Uterus (tissue), 2 donors: ENCODE measurements around the gene HPSE.

ENCODE experiments used
- POLR2A ChIP-seq, 2 donors: fragments of 450-650 bp; IDR thresholded peaks; one replicate each; pipeline ENCODE4 v1.6.1; 2016; ENCODE audit warnings: antibody characterized with exemption in 2 of 2, mild to moderate bottlenecking in 1 of 2, moderate library complexity in 1 of 2
- TF ChIP-seq, protein P1 (sequence below), 4 experiments: fragments of 200-600 bp in 2 of 4; fragments of 450-650 bp in 2 of 4; sonication (generic) in 2 of 4; IDR thresholded peaks; one replicate each; pipeline ENCODE4 v1.5.1; 2016 to 2019; ENCODE audit warnings: antibody characterized with exemption in 4 of 4, mild to moderate bottlenecking in 2 of 4, moderate library complexity in 1 of 4

- no peak for TF ChIP-seq POLR2A (IDR thresholded peaks at IDR 0.05)
- TF ChIP-seq, protein P1, sequence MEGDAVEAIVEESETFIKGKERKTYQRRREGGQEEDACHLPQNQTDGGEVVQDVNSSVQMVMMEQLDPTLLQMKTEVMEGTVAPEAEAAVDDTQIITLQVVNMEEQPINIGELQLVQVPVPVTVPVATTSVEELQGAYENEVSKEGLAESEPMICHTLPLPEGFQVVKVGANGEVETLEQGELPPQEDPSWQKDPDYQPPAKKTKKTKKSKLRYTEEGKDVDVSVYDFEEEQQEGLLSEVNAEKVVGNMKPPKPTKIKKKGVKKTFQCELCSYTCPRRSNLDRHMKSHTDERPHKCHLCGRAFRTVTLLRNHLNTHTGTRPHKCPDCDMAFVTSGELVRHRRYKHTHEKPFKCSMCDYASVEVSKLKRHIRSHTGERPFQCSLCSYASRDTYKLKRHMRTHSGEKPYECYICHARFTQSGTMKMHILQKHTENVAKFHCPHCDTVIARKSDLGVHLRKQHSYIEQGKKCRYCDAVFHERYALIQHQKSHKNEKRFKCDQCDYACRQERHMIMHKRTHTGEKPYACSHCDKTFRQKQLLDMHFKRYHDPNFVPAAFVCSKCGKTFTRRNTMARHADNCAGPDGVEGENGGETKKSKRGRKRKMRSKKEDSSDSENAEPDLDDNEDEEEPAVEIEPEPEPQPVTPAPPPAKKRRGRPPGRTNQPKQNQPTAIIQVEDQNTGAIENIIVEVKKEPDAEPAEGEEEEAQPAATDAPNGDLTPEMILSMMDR (IDR thresholded peaks at IDR 0.05): no peak
These were observed 19.2 kb downstream of the HPSE start for GRCh38 chr4:83315341-83315870.
